H9 (cell line): ENCODE results near the gene ASTN2. TPM values are rescaled to one million over a fixed set of nuclear protein-coding genes. Genes with fewer than 3 reads are reported as not detected.

Experiments
- DNase-seq: peaks from one replicate; pipeline ENCODE4 v3.0.0-alpha.2; 2017
- H2AFZ ChIP-seq: one replicate; pipeline ENCODE4 v1.6.1; 2013; ENCODE audit warnings: mild to moderate bottlenecking, low read length, control low read depth, moderate library complexity
- H2AK5ac ChIP-seq: 2 replicates; pipeline ENCODE4 v1.6.1; 2013; ENCODE audit warnings: low read length, control low read depth, mixed read lengths; ENCODE audit not compliant: insufficient read length
- H2BK120ac ChIP-seq: one replicate; pipeline ENCODE4 v1.6.1; 2013; ENCODE audit warnings: low read depth, mild to moderate bottlenecking, low read length, control low read depth, inconsistent platforms; ENCODE audit not compliant: poor library complexity, severe bottlenecking
- H2BK12ac ChIP-seq: 2 replicates; pipeline ENCODE4 v1.6.1; 2013; ENCODE audit warnings: low read length, control low read depth, mixed read lengths, low read depth; ENCODE audit not compliant: insufficient read length
- H2BK15ac ChIP-seq: 2 replicates; pipeline ENCODE4 v1.6.1; 2013; ENCODE audit warnings: low read depth, low read length, control low read depth
- H2BK20ac ChIP-seq: one replicate; pipeline ENCODE4 v1.6.1; 2013; ENCODE audit warnings: low read depth, mild to moderate bottlenecking, low read length, control low read depth, inconsistent platforms; ENCODE audit not compliant: poor library complexity, severe bottlenecking
- H2BK5ac ChIP-seq: 2 replicates; pipeline ENCODE4 v1.6.1; 2013; ENCODE audit warnings: low read length, control low read depth, mixed read lengths; ENCODE audit not compliant: insufficient read length
- H3K14ac ChIP-seq: 2 replicates; pipeline ENCODE4 v1.6.1; 2013; ENCODE audit warnings: low read length, control low read depth; ENCODE audit not compliant: insufficient read depth
- H3K18ac ChIP-seq: 2 replicates; pipeline ENCODE4 v1.6.1; 2013; ENCODE audit warnings: low read depth, mild to moderate bottlenecking, mixed read lengths, low read length, control low read depth; ENCODE audit not compliant: insufficient read length
- H3K23ac ChIP-seq: 2 replicates; pipeline ENCODE4 v1.6.1; 2013; ENCODE audit warnings: low read length, control low read depth, mixed read lengths, low read depth; ENCODE audit not compliant: insufficient read length
- H3K23me2 ChIP-seq: 2 replicates; pipeline ENCODE4 v1.6.1; 2013; ENCODE audit warnings: low read depth, mild to moderate bottlenecking, mixed read lengths, low read length, control low read depth; ENCODE audit not compliant: insufficient read length, poor library complexity, severe bottlenecking
- H3K27ac ChIP-seq: 2 replicates; pipeline ENCODE4 v1.5.1; 2013; ENCODE audit warnings: low read length, control low read depth, mixed read lengths, low read depth; ENCODE audit not compliant: insufficient read length
- H3K27me3 ChIP-seq: 2 replicates; pipeline ENCODE4 v1.6.1; 2013; ENCODE audit warnings: low read length, control low read depth, inconsistent platforms; ENCODE audit not compliant: insufficient read depth
- H3K4ac ChIP-seq: 2 replicates; pipeline ENCODE4 v1.6.1; 2013; ENCODE audit warnings: low read depth, mild to moderate bottlenecking, control low read depth, inconsistent platforms, low read length, moderate library complexity
- H3K4me1 ChIP-seq: 2 replicates; pipeline ENCODE4 v1.6.1; 2013; ENCODE audit warnings: low read length, control low read depth, inconsistent platforms; ENCODE audit not compliant: insufficient read depth
- H3K4me2 ChIP-seq: 2 replicates; pipeline ENCODE4 v1.6.1; 2013; ENCODE audit warnings: low read length, control low read depth, mixed read lengths; ENCODE audit not compliant: insufficient read length, insufficient read depth
- H3K56ac ChIP-seq: 2 replicates; pipeline ENCODE4 v1.6.1; 2013; ENCODE audit warnings: low read depth, mild to moderate bottlenecking, mixed read lengths, low read length, control low read depth; ENCODE audit not compliant: insufficient read length
- H3K79me1 ChIP-seq: 2 replicates; pipeline ENCODE4 v1.6.1; 2013; ENCODE audit warnings: low read depth, mild to moderate bottlenecking, moderate library complexity, low read length, control low read depth, inconsistent platforms; ENCODE audit not compliant: insufficient read depth, poor library complexity, severe bottlenecking
- H3K79me2 ChIP-seq: 2 replicates; pipeline ENCODE4 v1.6.1; 2013; ENCODE audit warnings: low read length, control low read depth, inconsistent platforms; ENCODE audit not compliant: insufficient read depth
- H3K9ac ChIP-seq: 2 replicates; pipeline ENCODE4 v1.6.1; 2013; ENCODE audit warnings: low read length, control low read depth, mixed read lengths; ENCODE audit not compliant: insufficient read length; ENCODE audit errors: extremely low read depth
- H3K9me3 ChIP-seq: one replicate; pipeline ENCODE4 v1.6.1; 2013; ENCODE audit warnings: low read depth, low read length, inconsistent platforms; ENCODE audit not compliant: control insufficient read depth
- H3T11ph ChIP-seq: one replicate; pipeline ENCODE4 v1.6.1; 2013; ENCODE audit warnings: mild to moderate bottlenecking, low read length, control low read depth, inconsistent platforms
- H4K20me1 ChIP-seq: one replicate; pipeline ENCODE4 v1.6.1; 2013; ENCODE audit not compliant: control insufficient read depth, insufficient read length, insufficient read depth
- H4K5ac ChIP-seq: 2 replicates; pipeline ENCODE4 v1.6.1; 2013; ENCODE audit warnings: low read depth, mild to moderate bottlenecking, mixed read lengths, low read length, control low read depth; ENCODE audit not compliant: insufficient read length
- H4K8ac ChIP-seq: replicated peaks from 2 replicates; pipeline ENCODE4 v1.6.1; 2013; ENCODE audit warnings: low read length, control low read depth, mixed read lengths, low read depth; ENCODE audit not compliant: insufficient read length
- H4K91ac ChIP-seq: 2 replicates; pipeline ENCODE4 v1.6.1; 2013; ENCODE audit warnings: low read depth, mild to moderate bottlenecking, moderate library complexity, mixed read lengths, low read length, control low read depth; ENCODE audit not compliant: insufficient read length
- H3K27ac Mint-ChIP-seq, 3 experiments: 2 replicates in 2 of 3; 3 replicates in 1 of 3; pipeline ENCODE4 v1.8.0; 2020 to 2021; ENCODE audit warnings: mixed read lengths in 3 of 3, mild to moderate bottlenecking in 1 of 3, moderate library complexity in 1 of 3
- H3K27me3 Mint-ChIP-seq: 2 replicates; pipeline ENCODE4 v1.8.0; 2021; ENCODE audit warnings: low read depth, mild to moderate bottlenecking, moderate library complexity, mixed read lengths
- H3K36me3 Mint-ChIP-seq, 3 experiments: 2 replicates in 2 of 3; 3 replicates in 1 of 3; pipeline ENCODE4 v1.8.0; 2020 to 2021; ENCODE audit warnings: low read depth in 3 of 3, mixed read lengths in 3 of 3; ENCODE audit not compliant: insufficient read depth in 1 of 3
- H3K4me1 Mint-ChIP-seq, 2 experiments: 2 replicates each; pipeline ENCODE4 v1.8.0; 2020; ENCODE audit warnings: mixed read lengths in 2 of 2
- H3K4me3 Mint-ChIP-seq, 2 experiments: 2 replicates in 1 of 2; 3 replicates in 1 of 2; pipeline ENCODE4 v1.8.0; 2020 to 2021; ENCODE audit warnings: mild to moderate bottlenecking in 2 of 2, mixed read lengths in 2 of 2, moderate library complexity in 1 of 2
- H3K9me3 Mint-ChIP-seq, 2 experiments: 2 replicates in 1 of 2; 3 replicates in 1 of 2; pipeline ENCODE4 v1.8.0; 2020; ENCODE audit warnings: mild to moderate bottlenecking in 2 of 2, mixed read lengths in 2 of 2, moderate library complexity in 1 of 2
- WGBS: extraction: QIAGEN DNeasy Blood & Tissue Kit; methylation state at CpG from one replicate; pipeline ENCODE4 v1.1.7; 2013; ENCODE audit warnings: missing lambda C conversion rate, low lambda C conversion rate, mixed read lengths; ENCODE audit not compliant: insufficient read length; ENCODE audit errors: extremely low coverage; 5-methylcytosine and 5-hydroxymethylcytosine counted together
- total RNA-seq: library from RNA; stranded (reverse); gene quantifications from 2 replicates; pipeline ENCODE4 v1.2.1, GENCODE V29; 2021
- TF ChIP-seq, protein P1 (sequence below): fragments of 200-600 bp; sonication (generic); conservative IDR thresholded peaks from 3 replicates; pipeline ENCODE4 v1.8.0; 2021; ENCODE audit warnings: antibody characterized with exemption, mild to moderate bottlenecking

The ASTN2 gene
- total RNA-seq, 1 experiment from 2014 or later = 9.7 TPM

DNA sequence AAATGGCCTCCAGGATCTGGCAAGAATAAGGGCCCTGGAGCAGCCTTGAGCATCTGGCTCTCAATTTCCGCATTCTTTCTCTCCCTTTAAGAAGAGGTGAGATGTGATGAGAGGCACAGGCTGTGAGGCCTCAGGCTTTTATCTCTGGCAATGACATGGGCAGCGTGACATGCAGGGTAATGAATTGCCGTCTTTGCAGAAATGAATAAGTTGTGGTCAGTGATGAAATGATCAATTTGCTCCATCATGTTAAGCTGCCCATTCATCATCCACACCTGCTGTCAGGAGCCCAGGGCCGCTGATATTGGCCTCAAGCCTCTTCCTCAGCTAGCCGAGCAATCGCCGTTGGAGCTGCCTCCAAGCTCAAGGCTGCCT lies 462.4 kb downstream of the ASTN2 start:
- H3K9ac ChIP-seq = no peak overlapping the region
- TF ChIP-seq, protein P1, sequence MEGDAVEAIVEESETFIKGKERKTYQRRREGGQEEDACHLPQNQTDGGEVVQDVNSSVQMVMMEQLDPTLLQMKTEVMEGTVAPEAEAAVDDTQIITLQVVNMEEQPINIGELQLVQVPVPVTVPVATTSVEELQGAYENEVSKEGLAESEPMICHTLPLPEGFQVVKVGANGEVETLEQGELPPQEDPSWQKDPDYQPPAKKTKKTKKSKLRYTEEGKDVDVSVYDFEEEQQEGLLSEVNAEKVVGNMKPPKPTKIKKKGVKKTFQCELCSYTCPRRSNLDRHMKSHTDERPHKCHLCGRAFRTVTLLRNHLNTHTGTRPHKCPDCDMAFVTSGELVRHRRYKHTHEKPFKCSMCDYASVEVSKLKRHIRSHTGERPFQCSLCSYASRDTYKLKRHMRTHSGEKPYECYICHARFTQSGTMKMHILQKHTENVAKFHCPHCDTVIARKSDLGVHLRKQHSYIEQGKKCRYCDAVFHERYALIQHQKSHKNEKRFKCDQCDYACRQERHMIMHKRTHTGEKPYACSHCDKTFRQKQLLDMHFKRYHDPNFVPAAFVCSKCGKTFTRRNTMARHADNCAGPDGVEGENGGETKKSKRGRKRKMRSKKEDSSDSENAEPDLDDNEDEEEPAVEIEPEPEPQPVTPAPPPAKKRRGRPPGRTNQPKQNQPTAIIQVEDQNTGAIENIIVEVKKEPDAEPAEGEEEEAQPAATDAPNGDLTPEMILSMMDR = no peak
- no peaks in the 10 kb centered on the region for H3K4me1 ChIP-seq
- H3K79me2 ChIP-seq = no peaks in the 10 kb centered on the region
- H4K5ac ChIP-seq = no peak overlapping the region
- DNase-seq = no peak
- no peak overlapping the region for H3K56ac ChIP-seq
- H3T11ph ChIP-seq = no peak overlapping the region
- H2BK20ac ChIP-seq = no peak overlapping the region
- H2BK15ac ChIP-seq = no peak overlapping the region
- no peaks in the 10 kb centered on the region for H3K9me3 ChIP-seq
- Mint-ChIP-seq H3K27me3 (no peaks in the 10 kb centered on the region), H3K36me3 (peaks cover 0 to 5% (median 0%) of the 10 kb centered on the region in 3 experiments; a peak in 1 of 7 replicates), H3K27ac (no peak overlapping the region), H3K9me3 (peaks cover 0 to 3% of the 10 kb centered on the region in 2 experiments; a peak in 1 of 5 replicates), H3K4me1 (peaks cover 2 to 6% of the 10 kb centered on the region in 2 experiments), H3K4me3 (no peak overlapping the region)
- no peak overlapping the region for H4K8ac ChIP-seq
- no peak overlapping the region for H2AFZ ChIP-seq
- no peak overlapping the region; the same call in 1 of the 2 replicates for H3K14ac ChIP-seq
- no peaks in the 10 kb centered on the region for H3K79me1 ChIP-seq
- no peak overlapping the region for H2BK12ac ChIP-seq
- no peak overlapping the region for H2BK120ac ChIP-seq
- no peaks in the 10 kb centered on the region for H4K20me1 ChIP-seq
- H2BK5ac ChIP-seq = no peak overlapping the region
- no peaks in the 10 kb centered on the region for H3K23me2 ChIP-seq
- H3K23ac ChIP-seq = no peak overlapping the region
- no peak overlapping the region for H2AK5ac ChIP-seq
- WGBS = no CpG with 5 or more reads among the region's 7 CpGs
- no peak overlapping the region for H3K4me2 ChIP-seq
- H3K4ac ChIP-seq = no peak overlapping the region
- no peak overlapping the region for H3K18ac ChIP-seq
- no peak overlapping the region for H4K91ac ChIP-seq
- no peak overlapping the region for H3K27ac ChIP-seq
- no peaks in the 10 kb centered on the region for H3K27me3 ChIP-seq
